Prostate gland (tissue), 2 donors: Measurements from ENCODE around the gene PABPN1L. TPM values are rescaled to one million over a fixed set of nuclear protein-coding genes. Genes with fewer than 3 reads are reported as not detected.

ENCODE experiments used
- DNase-seq: peaks from one replicate; pipeline ENCODE4 v3.0.0-alpha.2; 2019; ENCODE audit warnings: low spot score
- H3K27ac ChIP-seq, 2 donors: fragments of 200-600 bp; sonication (generic); 2 replicates each; pipeline ENCODE4 v1.5.1; 2017 to 2019
- H3K27me3 ChIP-seq: fragments of 200-600 bp; sonication (generic); replicated peaks from 2 replicates; pipeline ENCODE4 v1.5.1; 2019; ENCODE audit not compliant: insufficient read depth
- H3K36me3 ChIP-seq, 2 donors: fragments of 200-600 bp; sonication (generic); 1 replicate in 1 of 2; 2 replicates in 1 of 2; pipeline versions ENCODE4 v1.5.1 to v1.8.1; 2017 to 2019
- H3K4me1 ChIP-seq: fragments of 200-600 bp; sonication (generic); replicated peaks from 2 replicates; pipeline ENCODE4 v1.5.1; 2019
- H3K4me3 ChIP-seq, 2 donors: fragments of 200-600 bp; sonication (generic); 2 replicates each; pipeline ENCODE4 v1.5.1; 2017 to 2019
- H3K9me3 ChIP-seq: fragments of 200-600 bp; sonication (generic); 2 replicates; pipeline ENCODE4 v1.5.1; 2017
- POLR2A ChIP-seq: fragments of 450-650 bp; IDR thresholded peaks from one replicate; pipeline ENCODE4 v1.6.1; 2016; ENCODE audit warnings: antibody characterized with exemption, mild to moderate bottlenecking
- POLR2AphosphoS5 ChIP-seq: sonication (generic); formaldehyde crosslinking; IDR thresholded peaks from one replicate; pipeline ENCODE4 v1.6.1; 2017; ENCODE audit warnings: antibody characterized with exemption
- WGBS: methylation state at CpG from one replicate; pipeline ENCODE4 v1.1.5; 2018; 5-methylcytosine and 5-hydroxymethylcytosine counted together
- intact Hi-C: fragments of 100-400 bp; cut with DNase I; formaldehyde crosslinking; loops from one replicate; pipeline ENCODE4 v1.14.2; 2022
- total RNA-seq, 2 donors: library from RNA; depleted of rRNA; stranded (reverse); fragments of >200 nt; gene quantifications; one replicate each; pipeline ENCODE4 v1.1.0, GENCODE V29; 2016
- TF ChIP-seq, protein P1 (sequence below), 4 experiments: fragments of 200-600 bp in 2 of 4; fragments of 450-650 bp in 2 of 4; sonication (generic) in 2 of 4; IDR thresholded peaks; 1 replicate in 3 of 4; 2 replicates in 1 of 4; pipeline ENCODE4 v1.5.1; 2016 to 2019; ENCODE audit warnings: antibody characterized with exemption in 4 of 4, mild to moderate bottlenecking in 2 of 4, moderate library complexity in 2 of 4

Gene PABPN1L
- total RNA-seq, 2 donors from 2014 or later, result 4.1 TPM; not detected in 1

DNA sequence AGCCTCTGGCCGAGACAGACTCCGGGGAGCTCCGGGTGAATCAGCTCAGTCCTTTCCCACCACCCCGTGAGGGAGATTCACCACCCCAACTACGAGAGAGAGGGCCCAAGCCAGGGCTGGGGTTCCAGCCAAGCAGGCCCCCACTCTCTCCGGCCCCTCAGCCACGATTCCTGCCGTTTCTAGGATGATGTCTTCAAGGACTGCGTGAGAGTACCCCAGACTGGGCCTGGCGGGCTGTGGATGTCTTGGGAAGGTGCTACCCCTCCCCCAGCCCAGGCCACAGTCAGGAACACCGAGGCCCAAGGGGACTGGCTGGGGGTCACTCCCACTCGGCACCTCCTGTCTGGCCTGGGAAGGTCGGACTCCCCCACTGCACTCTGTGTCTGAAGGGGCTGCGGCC, 21.6 kb upstream of the PABPN1L start:
- no peak overlapping the region for H3K4me3 ChIP-seq
- no peaks in the 10 kb centered on the region for H3K27me3 ChIP-seq
- DNase-seq, result no peak
- H3K27ac ChIP-seq, result no peak overlapping the region
- intact Hi-C loops, result no loop called here
- H3K4me1 ChIP-seq, result no peaks in the 10 kb centered on the region
- WGBS, result 74% methylated on average over 9 of the region's 14 CpGs
- H3K9me3 ChIP-seq, result no peaks in the 10 kb centered on the region
- TF ChIP-seq POLR2AphosphoS5 (no peak), POLR2A (no peak)
- TF ChIP-seq, protein P1, sequence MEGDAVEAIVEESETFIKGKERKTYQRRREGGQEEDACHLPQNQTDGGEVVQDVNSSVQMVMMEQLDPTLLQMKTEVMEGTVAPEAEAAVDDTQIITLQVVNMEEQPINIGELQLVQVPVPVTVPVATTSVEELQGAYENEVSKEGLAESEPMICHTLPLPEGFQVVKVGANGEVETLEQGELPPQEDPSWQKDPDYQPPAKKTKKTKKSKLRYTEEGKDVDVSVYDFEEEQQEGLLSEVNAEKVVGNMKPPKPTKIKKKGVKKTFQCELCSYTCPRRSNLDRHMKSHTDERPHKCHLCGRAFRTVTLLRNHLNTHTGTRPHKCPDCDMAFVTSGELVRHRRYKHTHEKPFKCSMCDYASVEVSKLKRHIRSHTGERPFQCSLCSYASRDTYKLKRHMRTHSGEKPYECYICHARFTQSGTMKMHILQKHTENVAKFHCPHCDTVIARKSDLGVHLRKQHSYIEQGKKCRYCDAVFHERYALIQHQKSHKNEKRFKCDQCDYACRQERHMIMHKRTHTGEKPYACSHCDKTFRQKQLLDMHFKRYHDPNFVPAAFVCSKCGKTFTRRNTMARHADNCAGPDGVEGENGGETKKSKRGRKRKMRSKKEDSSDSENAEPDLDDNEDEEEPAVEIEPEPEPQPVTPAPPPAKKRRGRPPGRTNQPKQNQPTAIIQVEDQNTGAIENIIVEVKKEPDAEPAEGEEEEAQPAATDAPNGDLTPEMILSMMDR (IDR thresholded peaks at IDR 0.05), result no peak
- no peaks in the 10 kb centered on the region for H3K36me3 ChIP-seq

DNA sequence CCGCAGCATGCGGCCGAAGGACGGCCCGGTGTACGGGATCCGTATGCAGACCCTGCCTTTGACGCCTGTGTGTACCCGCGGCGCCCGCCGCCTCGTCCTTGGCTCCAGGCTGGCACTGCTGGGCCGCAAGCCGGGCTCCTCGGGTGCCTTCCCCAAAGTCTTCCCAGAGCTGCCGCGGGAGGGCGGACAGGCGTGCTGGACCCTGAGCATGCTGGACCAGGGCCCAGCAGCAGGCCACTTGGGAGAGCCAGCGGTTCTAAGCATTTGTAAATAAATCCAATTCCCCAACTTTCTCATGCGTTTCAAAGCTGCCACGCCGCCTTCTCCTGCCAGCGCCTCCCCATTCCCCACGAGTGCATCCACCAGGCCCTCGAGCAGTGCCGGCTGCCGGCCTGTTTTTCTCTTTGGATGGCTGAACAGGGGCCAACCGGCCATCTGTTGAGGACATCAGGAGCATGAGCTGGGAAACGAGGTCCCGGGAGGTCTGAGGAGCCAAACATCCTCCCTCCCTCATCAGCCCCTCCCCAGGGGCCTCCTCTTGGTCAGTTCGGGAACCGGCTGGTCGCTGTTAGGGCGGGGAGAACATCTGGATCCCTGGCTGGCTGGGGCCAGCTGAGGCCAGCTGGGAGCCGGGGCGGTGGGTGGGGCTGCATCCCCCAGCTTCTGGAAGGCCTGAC, 20.5 kb upstream of the PABPN1L start:
- H3K27ac ChIP-seq, result no peak overlapping the region
- DNase-seq, result no peak
- no peak for TF ChIP-seq POLR2A
- TF ChIP-seq, protein P1 (IDR thresholded peaks at IDR 0.05), result no peak
- TF ChIP-seq POLR2AphosphoS5, result no peak
- no peaks in the 10 kb centered on the region for H3K36me3 ChIP-seq
- 73% methylated on average over 39 of the region's 39 CpGs for WGBS
- intact Hi-C loops, result no loop called here
- H3K4me3 ChIP-seq, result no peak overlapping the region
- H3K9me3 ChIP-seq, result no peaks in the 10 kb centered on the region
- H3K27me3 ChIP-seq, result no peaks in the 10 kb centered on the region
- no peaks in the 10 kb centered on the region for H3K4me1 ChIP-seq

DNA sequence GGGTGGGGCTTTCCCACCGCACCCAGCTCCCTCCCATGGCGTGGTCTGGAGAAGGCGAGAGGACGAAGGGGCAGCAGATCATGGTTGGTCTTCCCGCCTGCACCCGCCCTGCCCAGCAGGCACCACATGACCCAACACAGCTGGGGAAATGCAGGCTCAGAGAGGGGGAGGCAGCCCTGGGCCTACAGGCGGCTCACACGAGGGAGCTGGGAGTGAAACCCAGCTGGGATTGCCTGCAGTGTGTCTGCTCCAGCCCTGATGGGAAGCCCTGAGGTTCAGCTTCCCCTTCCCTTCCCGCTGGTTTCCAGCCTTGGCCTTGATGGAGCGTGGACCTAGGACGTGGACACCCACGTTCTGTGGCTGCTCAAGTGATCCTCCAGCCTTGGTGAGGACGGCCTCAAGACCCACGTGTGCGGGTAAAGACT, 20.0 kb upstream of the PABPN1L start:
- Histone ChIP-seq H3K27ac (no peak overlapping the region), H3K4me3 (no peak overlapping the region), H3K9me3 (no peaks in the 10 kb centered on the region), H3K27me3 (no peaks in the 10 kb centered on the region), H3K36me3 (no peaks in the 10 kb centered on the region), H3K4me1 (no peaks in the 10 kb centered on the region)
- no peak for DNase-seq
- TF ChIP-seq POLR2A (no peak), POLR2AphosphoS5 (no peak)
- TF ChIP-seq, protein P1 (IDR thresholded peaks at IDR 0.05), result no peak
- intact Hi-C loops, result no loop called here
- 87% methylated on average over 15 of the region's 15 CpGs for WGBS

DNA sequence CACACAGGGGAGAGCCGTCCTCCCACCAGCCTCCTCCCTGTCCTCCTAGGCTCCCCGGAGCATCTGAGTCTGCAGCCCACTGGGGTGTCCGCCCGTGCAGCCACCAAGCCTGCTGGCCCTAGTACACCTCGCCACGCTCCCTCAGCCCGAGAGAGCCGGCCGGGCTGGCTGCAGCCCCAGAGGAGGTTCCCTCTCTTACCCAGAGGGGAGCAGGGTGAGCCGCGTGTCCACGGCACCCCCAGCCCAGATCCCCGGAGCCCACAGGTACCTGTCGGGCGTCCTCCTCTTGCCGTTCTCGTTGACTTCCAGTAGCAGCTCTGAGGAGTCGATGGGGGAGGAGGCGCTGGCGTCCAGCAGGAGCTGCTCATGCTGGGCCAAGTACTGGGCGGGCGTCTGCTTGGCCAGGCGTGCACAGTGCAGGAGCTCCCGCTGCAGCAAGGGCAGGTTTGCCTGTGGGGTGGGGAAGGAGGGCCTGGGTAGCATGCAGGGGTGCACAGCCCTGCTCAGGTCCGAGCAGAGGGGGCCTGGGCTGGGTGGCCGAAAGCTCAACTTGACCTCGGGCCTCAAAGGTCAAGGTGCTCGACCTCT, 19.3 kb upstream of the PABPN1L start:
- Histone ChIP-seq H3K4me1 (no peaks in the 10 kb centered on the region), H3K9me3 (no peaks in the 10 kb centered on the region), H3K27ac (no peak overlapping the region), H3K27me3 (no peaks in the 10 kb centered on the region), H3K36me3 (no peaks in the 10 kb centered on the region), H3K4me3 (no peak overlapping the region)
- DNase-seq, result no peak
- TF ChIP-seq POLR2A (no peak), POLR2AphosphoS5 (no peak)
- TF ChIP-seq, protein P1 (IDR thresholded peaks at IDR 0.05), result no peak
- intact Hi-C loops, result no loop called here
- 78% methylated on average over 17 of the region's 28 CpGs for WGBS
